ENCODE measurements around the gene HYOU1.
A peak's percentile ranks its signal among the peaks of the same experiment; 100 is the strongest.

HYOU1 gene

GRCh38 chr11:119029340-119030028 lies 27.5 kb downstream of the HYOU1 start:
- no peak for TF ChIP-seq CTCF (conservative IDR thresholded peaks at IDR 0.05; ENCODE audit: low read depth, low read length)
- Histone ChIP-seq H3K27ac (peak overlapping the region; percentile 71), H3K4me1 (ENCODE audit: low read depth, poor library complexity, severe bottlenecking) (peaks cover 41% of the 10 kb centered on the region), H3K27me3 (ENCODE audit: insufficient read depth, low read depth) (no peaks in the 10 kb centered on the region), H3K4me3 (IDR thresholded peaks at IDR 0.05; ENCODE audit: insufficient read depth, low read depth, low read length) (no peak overlapping the region), H3K9ac (peak overlapping the region; percentile 73), H2AFZ (ENCODE audit: low read depth) (peak overlapping the region; percentile 22; the same call in 1 of the 2 replicates), H3K36me3 (ENCODE audit: insufficient read depth) (no peaks in the 10 kb centered on the region; the same call in 1 of the 2 replicates), H3K4me2 (peak overlapping the region; percentile 96), H4K20me1 (ENCODE audit: insufficient read depth) (no peaks in the 10 kb centered on the region), H3K79me2 (ENCODE audit: insufficient read depth, low read depth) (peaks cover 30% of the 10 kb centered on the region)

- Histone ChIP-seq H3K79me2 (ENCODE audit: insufficient read depth, low read depth) (peaks cover 35% of the 10 kb centered on the region), H3K9ac (peak overlapping the region; percentile 73; the same call in 1 of the 2 replicates), H4K20me1 (ENCODE audit: insufficient read depth) (no peaks in the 10 kb centered on the region), H2AFZ (ENCODE audit: low read depth) (no peak overlapping the region; the same call in 1 of the 2 replicates), H3K4me1 (ENCODE audit: low read depth, poor library complexity, severe bottlenecking) (peaks cover 46% of the 10 kb centered on the region), H3K27ac (peak overlapping the region; percentile 71), H3K36me3 (ENCODE audit: insufficient read depth) (no peaks in the 10 kb centered on the region; the same call in 1 of the 2 replicates), H3K27me3 (ENCODE audit: insufficient read depth, low read depth) (no peaks in the 10 kb centered on the region), H3K4me2 (peak overlapping the region; percentile 96), H3K4me3 (IDR thresholded peaks at IDR 0.05; ENCODE audit: insufficient read depth, low read depth, low read length) (no peak overlapping the region)
- no peak for TF ChIP-seq CTCF (conservative IDR thresholded peaks at IDR 0.05; ENCODE audit: low read depth, low read length)
Observed at GRCh38 chr11:119029069-119029339, 28.0 kb downstream of the HYOU1 start.

DNA sequence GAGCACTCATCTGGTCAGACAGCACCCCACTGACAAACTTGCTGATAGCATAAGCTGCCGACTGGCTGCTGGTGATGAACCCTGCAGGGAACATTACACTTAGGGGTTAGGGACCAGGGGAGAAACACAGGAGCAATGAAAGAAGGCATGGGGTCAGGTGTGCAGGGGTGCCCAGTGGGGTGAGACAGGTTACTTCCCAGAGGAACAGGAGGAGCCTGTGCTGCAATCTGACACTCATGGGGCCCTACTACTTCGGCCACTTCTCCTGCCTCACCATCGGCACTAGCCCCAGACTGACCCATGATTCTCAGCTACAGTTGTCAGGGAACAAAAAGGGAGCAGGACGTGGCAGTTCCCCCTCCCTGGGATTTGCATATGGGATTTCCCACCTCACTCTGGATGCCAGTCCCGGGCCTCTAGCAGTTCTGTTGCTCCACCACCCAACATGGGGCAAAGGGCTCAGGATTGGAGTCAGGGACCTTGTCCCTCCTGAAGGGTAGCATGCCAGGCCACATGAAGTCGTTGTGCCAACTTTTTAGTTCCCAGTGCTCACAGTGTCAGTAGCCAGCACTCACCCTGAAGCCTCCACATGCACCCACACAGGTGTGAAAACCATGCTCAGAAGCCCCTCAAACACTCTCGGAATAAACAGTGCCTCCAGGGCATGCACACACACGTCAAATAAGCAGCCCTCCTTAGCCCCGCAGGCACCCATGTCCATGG lies 28.5 kb downstream of the HYOU1 start:
- peak overlapping the region; percentile 73; the same call in 1 of the 2 replicates for H3K9ac ChIP-seq
- H4K20me1 ChIP-seq (ENCODE audit: insufficient read depth) = no peaks in the 10 kb centered on the region
- no peak overlapping the region for H2AFZ ChIP-seq (ENCODE audit: low read depth)
- peaks cover 36% of the 10 kb centered on the region for H3K79me2 ChIP-seq (ENCODE audit: insufficient read depth, low read depth)
- no peak overlapping the region for H3K4me3 ChIP-seq (IDR thresholded peaks at IDR 0.05; ENCODE audit: insufficient read depth, low read depth, low read length)
- H3K36me3 ChIP-seq (ENCODE audit: insufficient read depth) = no peaks in the 10 kb centered on the region; the same call in 1 of the 2 replicates
- no peak for TF ChIP-seq CTCF (conservative IDR thresholded peaks at IDR 0.05; ENCODE audit: low read depth, low read length)
- peak overlapping the region; percentile 71 for H3K27ac ChIP-seq
- peak overlapping the region; percentile 96 for H3K4me2 ChIP-seq
- peaks cover 51% of the 10 kb centered on the region for H3K4me1 ChIP-seq (ENCODE audit: low read depth, poor library complexity, severe bottlenecking)
- no peaks in the 10 kb centered on the region for H3K27me3 ChIP-seq (ENCODE audit: insufficient read depth, low read depth)

- no peak overlapping the region; the same call in 1 of the 2 replicates for H3K9ac ChIP-seq
- peaks cover 36% of the 10 kb centered on the region for H3K79me2 ChIP-seq (ENCODE audit: insufficient read depth, low read depth)
- H3K27ac ChIP-seq = peak overlapping the region; percentile 71; the same call in 1 of the 2 replicates
- H3K36me3 ChIP-seq (ENCODE audit: insufficient read depth) = no peaks in the 10 kb centered on the region; the same call in 1 of the 2 replicates
- H3K4me1 ChIP-seq (ENCODE audit: low read depth, poor library complexity, severe bottlenecking) = peaks cover 58% of the 10 kb centered on the region
- TF ChIP-seq CTCF (conservative IDR thresholded peaks at IDR 0.05; ENCODE audit: low read depth, low read length) = no peak
- no peak overlapping the region for H2AFZ ChIP-seq (ENCODE audit: low read depth)
- H3K4me3 ChIP-seq (IDR thresholded peaks at IDR 0.05; ENCODE audit: insufficient read depth, low read depth, low read length) = no peak overlapping the region
- H4K20me1 ChIP-seq (ENCODE audit: insufficient read depth) = no peaks in the 10 kb centered on the region
- peak overlapping the region; percentile 96 for H3K4me2 ChIP-seq
- no peaks in the 10 kb centered on the region for H3K27me3 ChIP-seq (ENCODE audit: insufficient read depth, low read depth)
Observed at GRCh38 chr11:119027561-119028345, 29.3 kb downstream of the HYOU1 start.

Data from KMS-11 (cell line).